Aorta (tissue), 5 donors: ENCODE data around the gene APLF. TPM values are rescaled to one million over a fixed set of nuclear protein-coding genes. Genes with fewer than 3 reads are reported as not detected.

Source experiments
- ATAC-seq: fragments of 200-7000 bp; cut with Tn5 transposase; one replicate; pipeline ENCODE4 v1.9.1; 2022; ENCODE audit warnings: moderate library complexity; ENCODE audit not compliant: low FRiP score
- DNase-seq, 2 donors: peaks; one replicate each; pipeline ENCODE4 v3.0.0-alpha.2; 2020
- H3K27ac ChIP-seq, 2 donors: one replicate each; pipeline ENCODE4 v1.5.1; 2013; ENCODE audit warnings: low read length in 2 of 2, mild to moderate bottlenecking in 2 of 2, moderate library complexity in 2 of 2, control low read depth in 1 of 2, inconsistent platforms in 1 of 2, low read depth in 1 of 2
- H3K27me3 ChIP-seq, 2 donors: one replicate each; pipeline ENCODE4 v1.6.1; 2013; ENCODE audit warnings: control low read depth in 1 of 2, low read length in 1 of 2, mild to moderate bottlenecking in 1 of 2, moderate library complexity in 1 of 2; ENCODE audit not compliant: insufficient read depth in 2 of 2, control insufficient read depth in 1 of 2
- H3K36me3 ChIP-seq, 2 donors: one replicate each; pipeline ENCODE4 v1.6.1; 2013; ENCODE audit warnings: control low read depth in 1 of 2, low read length in 1 of 2, mild to moderate bottlenecking in 1 of 2; ENCODE audit not compliant: insufficient read depth in 2 of 2, control insufficient read depth in 1 of 2
- H3K4me1 ChIP-seq, 2 donors: one replicate each; pipeline ENCODE4 v1.6.1; 2013; ENCODE audit warnings: low read length in 2 of 2, control low read depth in 1 of 2, mild to moderate bottlenecking in 1 of 2, moderate library complexity in 1 of 2; ENCODE audit not compliant: insufficient read depth in 2 of 2, control insufficient read depth in 1 of 2
- H3K4me3 ChIP-seq, 2 donors: one replicate each; pipeline ENCODE4 v1.5.1; 2013; ENCODE audit warnings: low read length in 2 of 2, control low read depth in 1 of 2, mild to moderate bottlenecking in 1 of 2
- H3K9me3 ChIP-seq: one replicate; pipeline ENCODE4 v1.6.1; 2013; ENCODE audit warnings: mild to moderate bottlenecking, low read length; ENCODE audit not compliant: control insufficient read depth
- whole genome bisulfite sequencing, 2 donors: extraction: QIAGEN DNeasy Blood & Tissue Kit; methylation state at CpG; one replicate each; pipeline ENCODE4 v1.1.7; 2013; 5-methylcytosine and 5-hydroxymethylcytosine counted together
- intact Hi-C, 2 donors: fragments of 100-400 bp; cut with DNase I; formaldehyde crosslinking; loops; one replicate each; pipeline versions ENCODE4 v1.14.2 to v1.15.0; 2022
- polyA plus RNA-seq, 2 donors: library from polyadenylated mRNA; stranded (reverse); fragments of 200-250 nt; gene quantifications; one replicate each; pipeline ENCODE4 v1.2.3, GENCODE V29; 2013
- total RNA-seq, 2 donors: library from RNA; stranded (reverse); fragmentation: NEBNext Ultra II Directional; extraction: Animal tissue kit (Norgen Biotek cat#: 25700); gene quantifications; one replicate each; pipeline ENCODE4 v1.2.1, GENCODE V29; 2021
- donor health status: healthy with polysubstance abuse.
- donor health status: Bipolar disorder and iron deficiency.
- donor health status: DM: no; HTN: no; CAD: no.
- donor health status: DM: no; HTN: no; CAD: no.
- donor health status: DM: yes; HTN: yes; CAD: no.

Gene APLF
- total and polyA plus RNA-seq, 4 donors: 1.3 to 8.7 (median 4.6) TPM

GRCh38 chr2:68466361-68466777, 1.0 kb upstream of the APLF start:
- H3K9me3 ChIP-seq: no peaks in the 10 kb centered on the region
- peak overlapping the region; percentile 11 to 20 for H3K27ac ChIP-seq
- H3K4me1 ChIP-seq: no peaks in the 10 kb centered on the region
- WGBS, 2 donors: 2% methylated on average over 11 of the region's 11 CpGs
- H3K4me3 ChIP-seq: peak overlapping the region; percentile 33 to 94
- DNase-seq: no peak
- intact Hi-C loops: loop anchor here in 1 of 2 donors (5.0 kb wide), 2 partner anchors 241 to 451 kb away; no protein-coding TSS in a partner anchor
- H3K36me3 ChIP-seq: no peaks in the 10 kb centered on the region
- H3K27me3 ChIP-seq: no peaks in the 10 kb centered on the region
- ATAC-seq: no peak

- Histone ChIP-seq H3K27ac (peak overlapping the region; percentile 11 to 20), H3K27me3 (no peaks in the 10 kb centered on the region), H3K36me3 (no peaks in the 10 kb centered on the region), H3K4me3 (peak overlapping the region; percentile 33 to 94), H3K4me1 (no peaks in the 10 kb centered on the region), H3K9me3 (no peaks in the 10 kb centered on the region)
- ATAC-seq (peak; percentile 59), DNase-seq (no peak)
- 0% methylated on average over 18 of the region's 18 CpGs for WGBS, 2 donors
- intact Hi-C loops: loop anchor here in 1 of 2 donors (5.0 kb wide), 2 partner anchors 241 to 451 kb away; no protein-coding TSS in a partner anchor
These were observed 658 bp upstream of the APLF start for GRCh38 chr2:68466778-68467076.

- Histone ChIP-seq H3K36me3 (no peaks in the 10 kb centered on the region), H3K9me3 (no peaks in the 10 kb centered on the region), H3K27me3 (no peaks in the 10 kb centered on the region), H3K27ac (no peak overlapping the region), H3K4me1 (no peaks in the 10 kb centered on the region), H3K4me3 (no peak overlapping the region)
- intact Hi-C loops: loop anchor here in 1 of 2 donors (5.0 kb wide), 2 partner anchors 238 to 448 kb away; no protein-coding TSS in a partner anchor
- no peak for ATAC-seq
- no peak for DNase-seq
- WGBS, 2 donors: 86 to 89% methylated on average over 2 of the region's 2 CpGs
These were observed 1.4 kb downstream of the APLF start for GRCh38 chr2:68468801-68469200.

- Histone ChIP-seq H3K27me3 (no peaks in the 10 kb centered on the region), H3K27ac (no peak overlapping the region), H3K9me3 (no peaks in the 10 kb centered on the region), H3K4me1 (no peaks in the 10 kb centered on the region), H3K4me3 (no peak overlapping the region), H3K36me3 (no peaks in the 10 kb centered on the region)
- 79 to 87% methylated on average over 1 of the region's 1 CpG for WGBS, 2 donors
- ATAC-seq (no peak), DNase-seq (no peak)
- intact Hi-C loops: loop anchor here (5.0 kb wide), 3 partner anchors 237 to 452 kb away; no protein-coding TSS in a partner anchor
These were observed 2.5 kb downstream of the APLF start for GRCh38 chr2:68469935-68470334.

GRCh38 chr2:68471385-68471784, 4.0 kb downstream of the APLF start:
- WGBS, 2 donors: 91 to 94% methylated on average over 2 of the region's 2 CpGs
- H3K4me3 ChIP-seq: no peak overlapping the region
- no peaks in the 10 kb centered on the region for H3K4me1 ChIP-seq
- no peaks in the 10 kb centered on the region for H3K9me3 ChIP-seq
- ATAC-seq (no peak), DNase-seq (no peak)
- no peak overlapping the region for H3K27ac ChIP-seq
- H3K27me3 ChIP-seq: no peaks in the 10 kb centered on the region
- intact Hi-C loops: loop anchor here in 1 of 2 donors (5.0 kb wide), 1 partner anchor 451 kb away; no protein-coding TSS in a partner anchor
- no peaks in the 10 kb centered on the region for H3K36me3 ChIP-seq

- no peaks in the 10 kb centered on the region for H3K9me3 ChIP-seq
- ATAC-seq: no peak
- no peaks in the 10 kb centered on the region for H3K4me1 ChIP-seq
- no peaks in the 10 kb centered on the region for H3K36me3 ChIP-seq
- intact Hi-C loops: loop anchor here in 1 of 2 donors (5.0 kb wide), 1 partner anchor 449 kb away; no protein-coding TSS in a partner anchor
- 87 to 88% methylated on average over 3 of the region's 3 CpGs for WGBS, 2 donors
- H3K27ac ChIP-seq: no peak overlapping the region
- H3K4me3 ChIP-seq: no peak overlapping the region
- DNase-seq: no peak
- no peaks in the 10 kb centered on the region for H3K27me3 ChIP-seq
These were observed 5.5 kb downstream of the APLF start for GRCh38 chr2:68472796-68473414.

- H3K4me3 ChIP-seq: no peak overlapping the region
- ATAC-seq (no peak), DNase-seq (no peak)
- no peaks in the 10 kb centered on the region for H3K36me3 ChIP-seq
- H3K27me3 ChIP-seq: no peaks in the 10 kb centered on the region
- no peak overlapping the region for H3K27ac ChIP-seq
- intact Hi-C loops: no loop called here
- H3K4me1 ChIP-seq: no peaks in the 10 kb centered on the region
- no peaks in the 10 kb centered on the region for H3K9me3 ChIP-seq
These were observed 7.7 kb downstream of the APLF start for GRCh38 chr2:68475110-68475509.

GRCh38 chr2:68475576-68475975, 8.2 kb downstream of the APLF start:
- no peaks in the 10 kb centered on the region for H3K27me3 ChIP-seq
- no peaks in the 10 kb centered on the region for H3K36me3 ChIP-seq
- intact Hi-C loops: no loop called here
- no peak for ATAC-seq
- H3K27ac ChIP-seq: no peak overlapping the region
- 26 to 39% methylated on average over 2 of the region's 2 CpGs for WGBS, 2 donors
- no peaks in the 10 kb centered on the region for H3K4me1 ChIP-seq
- no peak for DNase-seq
- H3K9me3 ChIP-seq: no peaks in the 10 kb centered on the region
- H3K4me3 ChIP-seq: no peak overlapping the region

GRCh38 chr2:68476454-68476853, 9.1 kb downstream of the APLF start:
- ATAC-seq (no peak), DNase-seq (no peak)
- Histone ChIP-seq H3K36me3 (no peaks in the 10 kb centered on the region), H3K27me3 (no peaks in the 10 kb centered on the region), H3K27ac (no peak overlapping the region), H3K9me3 (no peaks in the 10 kb centered on the region), H3K4me1 (no peaks in the 10 kb centered on the region), H3K4me3 (no peak overlapping the region)
- intact Hi-C loops: no loop called here
- WGBS, 2 donors: 89 to 94% methylated on average over 1 of the region's 1 CpG
